GM19099 (cell line): ENCODE data around the gene ZBTB20.

Experiments
- POLR2A ChIP-seq: IDR thresholded peaks from 3 replicates; pipeline ENCODE4 v1.6.1; 2011; ENCODE audit warnings: low read depth; ENCODE audit not compliant: insufficient read length; ENCODE audit errors: extremely low read depth

The ZBTB20 gene

GRCh38 chr3:114743746-114744485, 403.2 kb downstream of the ZBTB20 start:
- TF ChIP-seq POLR2A = no peak

DNA sequence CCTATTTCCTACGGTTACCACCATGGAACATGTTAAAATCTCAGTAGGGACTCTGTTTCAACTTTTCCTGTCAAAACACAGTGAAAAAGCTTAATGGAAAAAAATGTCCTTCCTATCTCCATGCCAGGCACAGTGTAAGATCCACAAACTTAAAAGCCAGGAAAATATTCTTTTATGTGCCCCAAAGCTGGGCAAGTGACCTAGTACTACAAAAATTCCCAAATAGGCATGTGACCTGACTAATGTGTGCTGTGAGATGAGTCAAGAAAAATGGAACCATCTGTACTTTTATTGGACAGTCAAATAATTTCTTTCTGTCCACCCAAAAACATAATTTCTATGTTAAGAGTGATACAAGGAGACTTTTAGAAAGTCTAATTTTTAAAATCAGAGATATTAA, 406.0 kb downstream of the ZBTB20 start:
- TF ChIP-seq POLR2A = no peak

DNA sequence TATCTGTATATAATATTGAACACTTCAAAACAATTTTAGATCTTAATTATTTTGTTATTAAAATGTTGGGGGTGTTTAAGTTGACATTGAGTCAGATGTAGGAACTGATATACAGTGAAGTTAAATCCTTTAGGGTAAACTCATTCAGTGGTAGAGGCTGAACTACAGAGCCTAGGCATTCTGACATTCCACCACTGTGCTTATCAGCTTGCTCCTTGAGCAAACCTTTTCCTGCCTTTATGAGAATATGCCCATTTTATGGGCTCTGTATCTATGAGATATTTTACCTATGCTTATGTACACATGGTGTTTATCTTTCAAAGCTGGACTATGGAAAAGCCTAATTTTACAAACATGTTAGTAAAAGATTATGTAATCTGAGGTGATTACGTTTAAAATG, 407.5 kb downstream of the ZBTB20 start:
- TF ChIP-seq POLR2A = no peak

GRCh38 chr3:114732353-114732752, 414.7 kb downstream of the ZBTB20 start:
- no peak for TF ChIP-seq POLR2A

GRCh38 chr3:114730397-114730796, 416.7 kb downstream of the ZBTB20 start:
- TF ChIP-seq POLR2A = no peak

DNA sequence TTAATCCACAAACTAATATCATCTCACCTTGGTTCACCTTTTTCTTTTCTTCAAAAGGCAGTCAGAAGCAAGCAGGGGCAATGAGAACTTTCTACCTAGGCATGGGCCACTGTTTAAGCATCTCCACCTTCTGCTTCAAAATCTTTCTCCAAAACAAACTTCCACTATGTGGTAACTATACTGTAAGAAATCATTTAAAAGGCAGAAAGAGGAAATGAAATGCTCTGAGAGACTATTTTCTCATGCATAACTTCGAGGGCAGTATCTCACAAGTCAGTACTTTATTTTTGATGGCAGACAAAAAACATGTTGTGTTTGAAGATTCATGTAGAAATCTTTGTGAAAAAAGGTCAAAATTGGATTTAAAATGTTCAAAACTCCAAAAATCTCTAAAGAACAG, 419.7 kb downstream of the ZBTB20 start:
- TF ChIP-seq POLR2A = no peak

DNA sequence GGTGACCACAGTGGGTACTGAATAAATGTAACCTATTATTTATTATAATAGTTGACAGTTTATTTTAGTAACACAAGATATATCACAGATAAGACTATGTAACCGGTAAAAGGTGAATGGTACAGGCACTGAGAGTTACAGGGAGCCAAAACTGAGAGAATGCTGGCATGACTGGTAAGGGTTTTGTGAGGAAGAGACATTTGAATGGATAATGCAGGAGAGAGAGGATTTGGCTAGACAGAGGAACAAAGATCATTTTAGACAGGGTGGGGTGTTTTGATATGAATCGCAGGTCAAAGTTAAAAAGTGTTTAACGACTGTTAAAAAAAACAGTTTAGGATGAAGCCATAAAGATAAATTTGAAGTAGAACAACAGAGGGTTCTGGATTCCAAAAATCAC, 421.1 kb downstream of the ZBTB20 start:
- TF ChIP-seq POLR2A = no peak

GRCh38 chr3:114722530-114722929, 424.6 kb downstream of the ZBTB20 start:
- TF ChIP-seq POLR2A = no peak

- no peak for TF ChIP-seq POLR2A
These were observed 425.2 kb downstream of the ZBTB20 start for GRCh38 chr3:114721864-114722263.

DNA sequence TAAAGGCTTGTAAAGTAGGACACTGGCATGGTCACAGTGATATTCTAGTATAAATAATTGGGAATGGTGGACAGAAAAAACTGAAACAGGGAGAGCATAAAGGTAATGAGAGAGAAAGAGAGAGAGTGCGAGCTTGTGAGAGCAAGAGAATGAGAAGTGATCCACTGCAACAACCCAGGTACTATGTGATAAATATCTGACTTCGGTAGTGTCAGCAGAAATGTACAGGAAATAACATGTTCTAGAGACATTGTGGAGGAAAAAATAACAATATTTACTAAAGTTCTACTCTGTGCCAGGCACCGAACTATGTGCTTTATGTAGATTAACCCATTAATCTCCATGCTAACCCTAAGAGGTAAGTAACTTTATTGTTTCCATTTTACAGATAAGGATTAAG, 425.9 kb downstream of the ZBTB20 start:
- TF ChIP-seq POLR2A = no peak

DNA sequence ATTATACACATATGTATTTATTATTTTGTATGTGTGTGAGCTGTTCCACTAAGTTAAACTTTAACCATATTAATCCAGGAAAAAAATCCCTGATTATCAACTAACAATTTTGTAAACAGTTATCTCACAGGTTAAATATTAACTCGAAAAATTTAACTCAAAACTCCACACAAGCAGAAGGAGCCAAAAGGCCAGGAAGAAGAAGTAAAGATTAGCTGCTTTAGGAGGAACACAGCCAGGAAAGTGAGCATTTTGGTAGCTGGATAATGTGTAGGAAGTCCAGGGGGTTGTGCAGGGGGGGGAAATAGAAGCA, 428.2 kb downstream of the ZBTB20 start:
- TF ChIP-seq POLR2A = no peak

DNA sequence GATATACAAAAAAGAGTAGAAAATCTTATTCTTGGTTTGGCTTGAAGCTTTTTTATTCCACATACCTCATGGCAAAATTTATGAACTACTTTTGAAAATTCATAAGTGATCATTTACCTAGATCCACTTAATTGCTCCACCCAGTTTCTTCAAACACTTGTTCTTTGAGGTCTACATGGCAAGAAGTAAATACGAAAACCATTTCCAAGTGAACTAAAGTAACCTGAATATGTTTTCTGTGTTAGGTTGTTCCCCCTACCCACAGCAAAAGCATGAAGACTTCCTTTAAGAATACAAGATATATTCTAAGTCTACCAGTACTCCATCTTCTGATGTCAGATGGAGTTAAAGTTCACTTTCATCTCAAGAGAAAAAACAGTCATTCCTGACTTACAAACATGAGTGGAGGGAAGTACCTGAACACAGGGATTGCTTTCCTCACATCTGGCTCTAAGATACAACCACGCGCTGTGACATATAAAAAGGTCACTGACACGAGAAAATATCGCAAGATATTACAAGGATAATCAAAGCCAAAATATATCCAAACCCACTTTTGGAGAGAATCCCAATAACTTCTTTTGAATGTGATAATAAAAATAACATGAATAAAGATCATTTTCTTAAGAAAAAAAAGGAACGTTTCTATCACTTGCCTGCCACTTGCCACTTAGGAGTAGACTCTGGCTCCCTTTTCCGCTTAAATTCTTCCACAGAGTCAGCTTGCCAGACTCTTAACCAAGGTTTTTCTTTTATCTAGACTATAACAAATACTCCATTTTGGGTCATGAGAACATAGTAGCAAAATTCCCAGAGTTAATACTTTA, 428.8 kb downstream of the ZBTB20 start:
- no peak for TF ChIP-seq POLR2A

GRCh38 chr3:114716916-114717315, 430.2 kb downstream of the ZBTB20 start:
- TF ChIP-seq POLR2A = no peak

DNA sequence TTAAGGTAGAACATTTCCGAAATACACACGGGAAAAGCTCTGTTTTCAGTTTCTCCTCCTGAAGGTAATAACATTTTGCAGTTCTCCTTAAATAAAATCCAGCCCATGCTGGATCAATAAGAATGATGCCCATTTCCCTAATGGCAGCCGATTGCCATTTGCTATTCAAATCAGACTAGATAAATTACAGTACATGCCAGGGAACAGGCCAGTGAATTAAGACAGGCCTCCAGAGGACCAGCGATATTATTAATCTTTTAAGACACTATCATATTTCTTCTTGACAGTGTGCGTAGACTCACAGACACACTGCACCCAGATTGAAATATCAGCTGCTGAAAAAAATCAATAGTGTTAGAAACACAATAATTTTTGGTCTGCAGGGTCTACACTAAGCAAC, 431.0 kb downstream of the ZBTB20 start:
- no peak for TF ChIP-seq POLR2A

DNA sequence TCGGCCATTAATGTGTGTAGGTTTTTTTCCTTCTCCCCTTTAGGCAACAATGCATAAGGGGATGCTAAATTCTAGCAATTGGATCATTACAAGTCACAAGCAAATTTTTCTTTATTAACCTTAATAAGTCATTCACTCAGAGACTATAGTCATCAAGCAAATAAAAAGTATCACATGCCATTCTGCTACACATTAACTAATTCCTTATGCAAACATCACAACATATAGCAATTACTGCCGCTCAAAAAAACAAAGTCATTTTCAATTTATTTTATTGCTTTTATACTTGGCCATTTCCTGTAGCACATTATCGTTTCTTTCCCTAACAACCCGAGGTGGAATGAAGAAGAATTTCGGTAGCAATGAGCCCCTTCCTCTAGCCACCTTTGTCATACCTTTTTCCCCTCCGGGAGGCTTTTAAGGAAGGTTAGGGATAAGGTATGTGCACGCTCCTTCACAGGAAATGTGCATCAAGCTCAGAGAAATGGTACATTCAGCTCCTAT, 432.1 kb downstream of the ZBTB20 start:
- no peak for TF ChIP-seq POLR2A

DNA sequence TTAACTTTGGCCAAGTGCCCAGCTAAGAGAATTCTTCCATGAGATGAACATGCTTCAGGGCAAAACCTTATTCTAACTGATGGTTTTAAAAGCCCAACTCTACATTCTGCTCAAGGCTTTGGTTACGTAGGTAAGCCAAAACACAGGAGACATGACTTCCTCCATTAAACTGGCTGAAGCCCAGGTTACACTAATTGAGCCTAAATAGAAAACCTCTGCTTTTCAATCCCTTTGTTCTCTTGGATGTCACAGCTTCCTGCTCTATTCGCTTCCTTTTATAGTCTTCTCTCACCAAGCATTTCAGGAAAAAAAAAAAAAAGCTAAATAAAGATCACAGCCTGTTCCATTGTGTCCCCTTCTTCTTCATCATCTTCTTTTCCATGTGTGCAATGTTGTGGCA, 432.9 kb downstream of the ZBTB20 start:
- TF ChIP-seq POLR2A = no peak
